Gastroesophageal sphincter (tissue), 3 donors: ENCODE measurements around the gene DPP6.
"Not testable (repeated sequence)": the region's sequence is repeated elsewhere in the genome, so short reads cannot be mapped to it uniquely, and the experiment has no call there.

Source experiments
- CTCF ChIP-seq, 4 experiments: fragments of 200-600 bp in 2 of 4; fragments of 450-650 bp in 2 of 4; sonication (generic) in 1 of 4; IDR thresholded peaks; one replicate each; pipeline ENCODE4 v1.5.1; 2017 to 2019; ENCODE audit warnings: antibody characterized with exemption in 4 of 4, mild to moderate bottlenecking in 2 of 4, moderate library complexity in 2 of 4
- EP300 ChIP-seq: sonication (generic); formaldehyde crosslinking; IDR thresholded peaks from one replicate; pipeline ENCODE4 v1.6.1; 2017; ENCODE audit warnings: antibody characterized with exemption, mild to moderate bottlenecking
- POLR2A ChIP-seq, 2 donors: fragments of 450-650 bp; IDR thresholded peaks; one replicate each; pipeline ENCODE4 v1.6.1; 2017; ENCODE audit warnings: antibody characterized with exemption in 2 of 2, mild to moderate bottlenecking in 2 of 2, moderate library complexity in 1 of 2
- POLR2AphosphoS5 ChIP-seq: sonication (generic); formaldehyde crosslinking; IDR thresholded peaks from one replicate; pipeline ENCODE4 v1.6.1; 2017; ENCODE audit warnings: antibody characterized with exemption

- TF ChIP-seq EP300; POLR2A (IDR thresholded peaks at IDR 0.05); POLR2AphosphoS5; CTCF (IDR thresholded peaks at IDR 0.05): not testable (repeated sequence)
These were observed 6.6 kb downstream of the DPP6 start for GRCh38 chr7:154058783-154059182.
